Panc1 (cell line): ENCODE measurements around the gene TRERF1. TPM values are rescaled to one million over a fixed set of nuclear protein-coding genes. Genes with fewer than 3 reads are reported as not detected.

Experiments
- ATAC-seq: fragments of 200-7000 bp; cut with Tn5 transposase; 2 replicates; pipeline ENCODE4 v1.9.1; 2020; ENCODE audit warnings: mild to moderate bottlenecking, moderate library complexity
- BruUV-seq: library from RNA; stranded (reverse); fragments of 400-500 nt; replicated peaks from 2 replicates; lab custom pipeline; 2021; lab: Mats Ljungman, UMichigan
- CTCF ChIA-PET: fragments of 300-600 bp; sonication (Branson Sonifier 250); formaldehyde crosslinking; loops from one replicate; lab custom pipeline; 2022; ENCODE audit warnings: antibody characterized with exemption; lab: Charles Lee
- POLR2A ChIA-PET: fragments of 300-600 bp; sonication (Branson Sonifier 250); formaldehyde crosslinking; loops from one replicate; lab custom pipeline; 2022; ENCODE audit warnings: antibody characterized with exemption; lab: Charles Lee
- DNase-seq: peaks from one replicate; pipeline ENCODE4 v3.0.0-alpha.2; 2010; ENCODE audit warnings: low read depth, low spot score
- H3K27ac ChIP-seq: 2 replicates; pipeline ENCODE4 v1.5.1; 2011; ENCODE audit warnings: mild to moderate bottlenecking, low read length, inconsistent platforms
- H3K27me3 ChIP-seq: fragments of 200-500 bp; sonication (Bioruptor generic); 2 replicates; pipeline ENCODE4 v1.6.0; 2014; ENCODE audit warnings: low read length, inconsistent platforms; ENCODE audit not compliant: control insufficient read depth, insufficient read depth
- H3K36me3 ChIP-seq: fragments of 200-500 bp; sonication (Bioruptor generic); 2 replicates; pipeline ENCODE4 v1.5.1; 2014; ENCODE audit warnings: inconsistent platforms, mild to moderate bottlenecking, low read length, moderate library complexity; ENCODE audit not compliant: control insufficient read depth, insufficient read depth
- H3K4me1 ChIP-seq: 2 replicates; pipeline ENCODE4 v1.5.1; 2011; ENCODE audit warnings: inconsistent platforms, mild to moderate bottlenecking, low read length, moderate library complexity; ENCODE audit not compliant: control insufficient read depth, insufficient read depth
- H3K4me3 ChIP-seq, 2 experiments: 2 replicates each; pipeline ENCODE4 v1.5.1; 2011 to 2012; ENCODE audit warnings: low read depth in 2 of 2, low read length in 2 of 2, mild to moderate bottlenecking in 2 of 2, inconsistent platforms in 1 of 2, moderate library complexity in 1 of 2
- H3K9me3 ChIP-seq: fragments of 200-500 bp; sonication (Bioruptor generic); 2 replicates; pipeline ENCODE4 v1.5.1; 2014; ENCODE audit warnings: low read depth, mild to moderate bottlenecking, inconsistent platforms, low read length, moderate library complexity; ENCODE audit not compliant: control insufficient read depth, insufficient read depth
- CTCF ChIP-seq: fragments of 450-650 bp; IDR thresholded peaks from 2 replicates; pipeline ENCODE4 v1.5.1; 2017; ENCODE audit warnings: mild to moderate bottlenecking
- POLR2AphosphoS5 ChIP-seq: IDR thresholded peaks from 2 replicates; pipeline ENCODE4 v1.6.1; 2012; ENCODE audit warnings: mild to moderate bottlenecking, low read depth, low read length, moderate library complexity
- SIN3A ChIP-seq: IDR thresholded peaks from 2 replicates; pipeline ENCODE4 v1.6.1; 2012; ENCODE audit warnings: low read depth, mild to moderate bottlenecking, low read length, moderate library complexity, borderline replicate concordance; ENCODE audit not compliant: insufficient read depth
- TCF7L2 ChIP-seq: IDR thresholded peaks from 2 replicates; pipeline ENCODE4 v1.6.1; 2011; ENCODE audit warnings: mild to moderate bottlenecking, low read depth, low read length, inconsistent platforms
- in situ Hi-C: cut with HindIII; loops from 2 replicates; pipeline ENCODE4 v1.10.0; 2016; ENCODE audit warnings: low sequenced_read_pairs, low pct_unique_long_range_greater_than_20kb
- intact Hi-C: fragments of 100-400 bp; cut with micrococcal nuclease; formaldehyde crosslinking; loops from one replicate; pipeline ENCODE4 v1.10.0; 2022; ENCODE audit not compliant: unreplicated experiment
- total RNA-seq: library from RNA; stranded (reverse); gene quantifications from one replicate; pipeline ENCODE4 v1.2.1, GENCODE V29; 2021; ENCODE audit not compliant: unreplicated experiment
- TF ChIP-seq, protein P1 (sequence below), 2 experiments: IDR thresholded peaks; 2 replicates each; pipeline ENCODE4 v1.6.1; 2011 to 2012; ENCODE audit warnings: low read depth in 2 of 2, control low read depth in 1 of 2, low read length in 1 of 2, mild to moderate bottlenecking in 1 of 2, moderate library complexity in 1 of 2; ENCODE audit not compliant: insufficient read depth in 1 of 2

TRERF1 gene
- total RNA-seq, 1 experiment from 2014 or later: 30.6 TPM

DNA sequence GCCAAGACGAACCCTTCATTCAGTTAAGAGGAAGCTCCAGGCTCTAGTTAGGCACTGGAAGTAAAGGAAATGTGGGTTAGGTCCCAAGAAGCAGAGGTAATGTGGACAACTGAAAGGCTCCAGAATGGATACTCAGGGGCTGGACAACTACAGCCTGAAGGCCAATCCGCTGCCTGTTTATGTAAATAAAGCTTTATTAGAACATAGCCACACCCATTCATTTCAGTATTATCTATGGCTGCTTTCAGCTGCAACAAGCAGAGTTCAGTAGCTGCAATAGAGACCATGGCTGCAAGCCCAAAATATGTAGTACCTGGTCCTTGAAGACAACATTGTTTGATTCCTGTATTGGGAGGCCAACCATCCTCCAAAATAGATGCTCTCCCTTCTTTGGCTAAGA is 133.2 kb downstream of the TRERF1 start:
- CTCF ChIA-PET: interaction anchor here (0.6 kb wide), 1 partner anchor 213 kb away, joined by 3 read pairs; no protein-coding TSS in a partner anchor
- TF ChIP-seq, protein P1, sequence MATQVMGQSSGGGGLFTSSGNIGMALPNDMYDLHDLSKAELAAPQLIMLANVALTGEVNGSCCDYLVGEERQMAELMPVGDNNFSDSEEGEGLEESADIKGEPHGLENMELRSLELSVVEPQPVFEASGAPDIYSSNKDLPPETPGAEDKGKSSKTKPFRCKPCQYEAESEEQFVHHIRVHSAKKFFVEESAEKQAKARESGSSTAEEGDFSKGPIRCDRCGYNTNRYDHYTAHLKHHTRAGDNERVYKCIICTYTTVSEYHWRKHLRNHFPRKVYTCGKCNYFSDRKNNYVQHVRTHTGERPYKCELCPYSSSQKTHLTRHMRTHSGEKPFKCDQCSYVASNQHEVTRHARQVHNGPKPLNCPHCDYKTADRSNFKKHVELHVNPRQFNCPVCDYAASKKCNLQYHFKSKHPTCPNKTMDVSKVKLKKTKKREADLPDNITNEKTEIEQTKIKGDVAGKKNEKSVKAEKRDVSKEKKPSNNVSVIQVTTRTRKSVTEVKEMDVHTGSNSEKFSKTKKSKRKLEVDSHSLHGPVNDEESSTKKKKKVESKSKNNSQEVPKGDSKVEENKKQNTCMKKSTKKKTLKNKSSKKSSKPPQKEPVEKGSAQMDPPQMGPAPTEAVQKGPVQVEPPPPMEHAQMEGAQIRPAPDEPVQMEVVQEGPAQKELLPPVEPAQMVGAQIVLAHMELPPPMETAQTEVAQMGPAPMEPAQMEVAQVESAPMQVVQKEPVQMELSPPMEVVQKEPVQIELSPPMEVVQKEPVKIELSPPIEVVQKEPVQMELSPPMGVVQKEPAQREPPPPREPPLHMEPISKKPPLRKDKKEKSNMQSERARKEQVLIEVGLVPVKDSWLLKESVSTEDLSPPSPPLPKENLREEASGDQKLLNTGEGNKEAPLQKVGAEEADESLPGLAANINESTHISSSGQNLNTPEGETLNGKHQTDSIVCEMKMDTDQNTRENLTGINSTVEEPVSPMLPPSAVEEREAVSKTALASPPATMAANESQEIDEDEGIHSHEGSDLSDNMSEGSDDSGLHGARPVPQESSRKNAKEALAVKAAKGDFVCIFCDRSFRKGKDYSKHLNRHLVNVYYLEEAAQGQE (IDR thresholded peaks at IDR 0.05; ENCODE audit: insufficient read depth in 1 of 2, low read depth in 2 of 2, low read length in 1 of 2): no peak
- TF ChIP-seq TCF7L2 (no peak), POLR2AphosphoS5 (no peak), SIN3A (no peak), CTCF (no peak)

DNA sequence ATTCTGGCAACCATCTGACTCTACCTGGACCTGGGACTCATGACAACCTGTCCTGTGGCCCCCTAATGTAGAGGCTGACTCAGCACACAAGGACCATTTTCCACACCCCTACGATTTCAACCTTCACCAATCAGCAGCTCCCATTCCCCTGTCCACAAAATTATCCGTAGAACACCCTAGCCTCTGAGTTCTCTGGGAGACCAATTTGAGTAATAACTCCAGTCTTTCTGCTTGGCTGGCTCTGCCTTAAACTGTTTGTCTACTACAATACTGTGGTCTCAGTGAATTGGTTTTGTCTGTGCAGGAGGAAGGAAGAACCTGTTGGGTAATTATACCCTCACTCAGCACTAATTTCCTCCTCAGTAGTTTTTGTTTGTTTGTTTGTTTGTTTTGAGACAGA is 134.7 kb downstream of the TRERF1 start:
- in situ Hi-C loops: no loop called here
- Histone ChIP-seq H3K36me3 (no peaks in the 10 kb centered on the region), H3K4me3 (no peak overlapping the region), H3K27me3 (no peaks in the 10 kb centered on the region), H3K9me3 (no peaks in the 10 kb centered on the region), H3K27ac (peak overlapping the region; percentile 96), H3K4me1 (peaks cover 75% of the 10 kb centered on the region)
- DNase-seq (no peak), ATAC-seq (peak; percentile 65)
- intact Hi-C loops: loop anchor here (10.0 kb wide), 1 partner anchor 138 kb away; the partner anchor contains the start of gene TRERF1
- POLR2A ChIA-PET: interaction anchor here (1.1 kb wide), 1 partner anchor 22 kb away, joined by 3 read pairs; no protein-coding TSS in a partner anchor
- TF ChIP-seq SIN3A (no peak), POLR2AphosphoS5 (no peak), TCF7L2 (no peak), CTCF (no peak)
- TF ChIP-seq, protein P1 (IDR thresholded peaks at IDR 0.05; ENCODE audit: insufficient read depth in 1 of 2, low read depth in 2 of 2, low read length in 1 of 2): 0 out of 4 replicates have a peak, but pooled peaks of 1 of the 2 experiments have one; percentile 18
- BruUV-seq: no TSS peak
- CTCF ChIA-PET: interaction anchor here (0.6 to 0.8 kb wide), 2 partner anchors 127 to 230 kb away, joined by 3 to 5 read pairs; no protein-coding TSS in a partner anchor

More for the DNA sequence above, 133.2 kb downstream of the TRERF1 start:
- no peaks in the 10 kb centered on the region for H3K27me3 ChIP-seq
- peak overlapping the region; percentile 96 for H3K27ac ChIP-seq
- H3K9me3 ChIP-seq: no peaks in the 10 kb centered on the region
- in situ Hi-C loops: no loop called here
- H3K4me3 ChIP-seq: no peak overlapping the region
- POLR2A ChIA-PET: no interaction called here
- peaks cover 60% of the 10 kb centered on the region for H3K4me1 ChIP-seq
- ATAC-seq (no peak), DNase-seq (no peak)
- intact Hi-C loops: loop anchor here (10.0 kb wide), 1 partner anchor 136 kb away; the partner anchor contains the start of gene TRERF1
- H3K36me3 ChIP-seq: no peaks in the 10 kb centered on the region
- no TSS peak for BruUV-seq
